HG03139 (cell line): ENCODE results near the gene FASTK.
"Not testable (repeated sequence)": the region's sequence is repeated elsewhere in the genome, so short reads cannot be mapped to it uniquely, and the experiment has no call there.

Source experiments
- ATAC-seq: cut with Tn5 transposase; IDR thresholded peaks from one replicate; pipeline ENCODE4 v1.9.1; 2021; ENCODE audit not compliant: unreplicated experiment

Gene FASTK

DNA sequence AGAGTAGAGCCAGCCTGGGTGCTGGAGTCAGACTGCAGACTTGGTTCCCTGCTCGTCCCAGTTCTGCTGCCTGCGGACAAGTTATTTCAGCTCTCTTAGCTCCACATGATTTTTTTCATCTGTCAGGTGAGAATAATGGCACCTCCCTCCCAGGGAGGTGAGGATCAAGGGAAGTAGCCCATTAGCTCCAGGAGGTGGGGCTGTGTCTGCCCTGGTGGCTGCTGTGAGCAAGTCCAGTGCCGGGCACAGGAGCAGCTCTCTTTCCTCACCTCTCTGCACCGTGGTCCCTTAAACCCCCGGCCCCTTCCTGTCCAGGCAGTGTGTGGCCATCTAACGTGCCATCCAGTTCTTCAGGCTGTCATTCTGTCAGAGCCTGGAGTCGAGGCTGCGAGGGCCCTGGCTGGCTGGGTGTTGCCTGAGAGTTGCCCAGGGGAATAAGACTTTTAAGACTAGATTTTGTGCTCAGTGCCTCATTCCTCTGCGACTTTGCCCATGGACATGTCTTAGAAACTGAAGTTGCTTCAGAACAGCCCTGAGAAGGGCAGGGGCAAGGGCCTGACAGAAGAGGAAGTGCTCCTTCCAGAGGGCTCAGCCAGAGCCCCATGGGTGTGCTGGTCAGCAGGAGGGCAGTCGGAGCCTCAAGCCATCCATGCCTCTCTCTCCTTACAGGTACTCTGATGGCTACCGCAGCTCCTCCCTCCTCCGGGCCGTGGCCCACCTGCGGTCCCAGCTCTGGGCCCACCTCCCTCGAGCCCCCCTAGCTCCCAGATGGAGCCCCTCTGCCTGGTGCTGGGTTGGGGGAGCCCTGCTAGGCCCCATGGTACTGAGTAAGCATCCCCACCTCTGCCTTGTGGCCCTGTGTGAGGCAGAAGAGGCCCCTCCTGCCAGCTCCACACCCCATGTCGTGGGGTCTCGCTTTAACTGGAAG lies 47.4 kb downstream of the FASTK start:
- no peak for ATAC-seq

DNA sequence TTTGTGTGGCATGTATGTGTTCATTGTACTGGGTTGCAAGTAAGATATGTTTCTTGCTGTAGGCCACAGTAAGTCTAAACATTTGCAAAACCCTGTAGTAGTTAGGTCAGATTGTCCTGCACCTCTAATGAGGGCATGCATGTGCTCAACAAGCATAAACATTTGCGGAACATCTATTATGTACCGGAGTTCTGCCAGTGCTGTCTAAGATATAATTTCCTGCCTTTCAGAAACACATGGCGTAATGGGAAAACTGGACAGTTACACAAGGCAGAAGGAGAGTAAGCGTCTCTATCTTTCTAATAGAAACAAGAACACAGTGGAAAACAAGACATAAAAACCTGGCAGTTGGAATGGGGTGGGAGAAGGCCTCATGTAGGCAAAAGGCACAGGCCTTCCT lies 49.6 kb downstream of the FASTK start:
- ATAC-seq, result no peak

DNA sequence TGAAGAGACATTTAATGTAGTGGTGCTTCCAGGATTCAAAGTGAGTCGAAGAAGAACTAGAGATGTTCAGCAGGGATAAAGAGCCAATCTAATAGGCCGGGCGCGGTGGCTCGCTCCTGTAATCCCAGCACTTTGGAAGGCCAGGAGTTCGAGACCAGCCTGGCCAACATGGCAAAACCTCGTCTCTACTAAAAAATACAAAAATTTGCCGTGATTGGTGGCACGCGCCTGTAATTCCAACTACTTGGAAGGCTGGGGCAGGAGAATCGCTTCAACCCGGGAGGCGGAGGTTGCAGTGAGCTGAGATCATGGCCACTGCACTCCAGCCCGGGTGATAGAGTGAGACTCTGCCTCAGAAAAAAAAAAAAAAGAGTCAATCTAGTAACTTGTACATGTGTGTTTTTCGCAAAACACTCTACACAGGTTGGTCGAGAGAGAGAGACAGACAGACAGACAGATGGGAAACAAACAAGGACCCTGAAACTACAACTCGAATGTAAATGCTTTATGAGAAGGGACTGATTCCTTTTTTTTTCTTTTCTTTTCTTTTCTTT lies 51.6 kb downstream of the FASTK start:
- ATAC-seq, result no peak

DNA sequence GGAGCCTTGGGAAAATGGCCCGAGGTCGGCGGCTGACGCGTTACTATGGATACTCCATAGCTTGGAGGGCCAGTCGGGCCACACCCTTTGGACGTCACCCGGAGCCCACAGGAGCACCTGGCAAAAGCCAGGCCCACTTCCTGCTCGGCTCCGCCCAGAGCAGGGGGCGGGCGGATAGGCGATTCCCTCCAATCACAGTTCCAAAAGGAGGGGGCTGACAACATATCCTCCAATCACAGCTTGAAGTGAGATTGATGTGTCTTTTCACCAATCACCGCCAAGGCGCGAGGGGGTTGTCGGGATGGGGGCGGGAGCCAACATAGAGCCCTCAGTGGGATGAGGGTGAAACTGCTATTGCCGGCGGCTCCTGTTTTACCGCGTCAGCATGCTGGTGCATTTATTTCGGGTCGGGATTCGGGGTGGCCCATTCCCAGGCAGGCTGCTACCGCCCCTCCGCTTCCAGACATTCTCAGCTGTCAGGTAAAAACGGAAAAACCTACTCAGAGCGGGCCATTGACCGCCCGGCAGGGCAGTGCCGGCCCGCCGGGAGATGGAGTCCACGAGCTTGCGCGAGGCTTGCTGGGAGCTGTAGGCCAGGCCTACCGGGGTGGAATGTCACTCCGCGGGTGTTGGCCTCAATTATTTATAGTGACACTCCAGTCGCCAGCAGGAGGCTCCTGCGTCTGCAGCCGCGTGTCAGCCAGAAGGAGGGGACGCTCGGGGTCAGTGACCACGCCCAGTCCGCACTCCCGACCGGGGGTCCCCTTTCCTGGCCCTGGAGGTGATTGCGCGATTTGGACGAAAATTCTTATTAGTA lies 52.3 kb downstream of the FASTK start, which contains the start of gene ABCB8:
Gene ABCB8 (plus strand): TSS at position 320 of the 817 bp plus-strand sequence. CDS start 66 bp downstream, at position 386.
- peak; percentile 92 for ATAC-seq

DNA sequence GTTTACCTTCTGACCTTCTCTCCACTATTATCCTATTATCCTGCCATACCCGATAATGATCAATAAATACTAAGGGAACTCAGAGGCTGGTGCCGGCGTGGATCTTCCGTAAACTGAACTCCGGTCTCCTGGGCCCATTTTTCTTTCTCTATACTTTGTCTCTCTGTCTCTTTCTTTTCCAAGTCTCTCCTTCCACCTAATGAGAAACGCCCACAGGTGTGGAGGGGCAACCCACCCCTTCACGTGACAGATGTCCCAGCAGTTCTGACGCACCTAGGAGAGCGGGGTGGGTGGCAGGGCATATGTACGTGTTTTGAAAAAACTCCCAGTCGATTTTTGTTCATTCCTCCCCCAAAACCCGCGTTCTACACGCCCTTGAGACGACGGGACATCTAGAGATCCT lies 52.9 kb downstream of the FASTK start:
- not testable (repeated sequence) for ATAC-seq

DNA sequence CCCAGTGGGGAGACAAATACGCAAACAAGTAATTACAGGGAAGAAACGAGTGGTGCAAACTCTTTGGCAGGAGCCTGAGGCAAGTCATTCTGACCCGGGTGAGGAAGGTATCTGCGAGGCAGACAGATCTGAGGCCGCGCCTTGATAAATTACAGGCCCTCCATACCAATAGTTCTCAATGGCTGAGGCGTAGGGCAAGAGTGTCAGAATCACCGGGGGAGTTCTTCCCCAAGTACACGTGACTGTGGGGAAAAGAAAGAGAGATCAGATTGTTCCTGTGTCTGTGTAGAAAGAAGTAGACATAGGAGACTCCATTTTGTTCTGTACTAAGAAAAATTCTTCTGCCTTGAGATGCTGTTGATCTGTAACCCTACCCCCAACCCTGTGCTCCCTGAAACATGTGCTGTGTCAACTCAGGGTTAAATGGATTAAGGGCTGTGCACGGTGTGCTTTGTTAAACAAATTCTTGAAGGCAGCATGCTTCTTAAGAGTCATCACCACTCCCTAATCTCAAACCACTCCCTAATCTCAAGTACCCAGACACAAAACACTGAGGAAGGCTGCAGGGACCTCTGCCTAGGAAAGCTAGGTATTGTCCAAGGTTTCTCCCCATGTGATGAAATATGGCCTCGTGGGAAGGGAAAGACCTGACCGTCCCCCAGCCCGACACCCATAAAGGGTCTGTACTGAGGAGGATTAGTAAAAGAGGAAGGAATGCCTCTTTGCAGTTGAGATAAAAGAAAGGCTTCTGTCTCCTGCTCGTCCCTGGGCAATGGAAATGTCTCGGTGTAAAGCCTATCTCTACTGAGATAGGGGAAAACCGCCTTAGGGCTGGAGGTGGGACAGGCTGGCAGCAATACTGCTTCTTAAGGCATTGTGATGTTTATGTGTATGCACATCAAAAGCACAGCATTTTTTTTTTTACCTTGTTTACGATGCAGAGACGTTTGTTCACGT lies 53.6 kb downstream of the FASTK start:
- not testable (repeated sequence) for ATAC-seq
